SJCRH30 (cell line): ENCODE results near the gene KCTD10. TPM values are rescaled to one million over a fixed set of nuclear protein-coding genes. Genes with fewer than 3 reads are reported as not detected.
"Not testable (repeated sequence)": the region's sequence is repeated elsewhere in the genome, so short reads cannot be mapped to it uniquely, and the experiment has no call there.

Experiments
- DNase-seq, 2 experiments: peaks; one replicate each; pipeline ENCODE4 v3.0.0-alpha.2; 2015 to 2020
- H3K27ac ChIP-seq: fragments of 250-450 bp; sonication (Bioruptor Pico); 2 replicates; pipeline ENCODE4 v1.5.1; 2020; ENCODE audit warnings: mild to moderate bottlenecking, moderate library complexity
- H3K27me3 ChIP-seq: fragments of 250-450 bp; sonication (Bioruptor Pico); 2 replicates; pipeline ENCODE4 v1.5.1; 2020; ENCODE audit warnings: mild to moderate bottlenecking, moderate library complexity
- H3K36me3 ChIP-seq: fragments of 250-450 bp; sonication (Bioruptor Pico); 2 replicates; pipeline ENCODE4 v1.5.1; 2020; ENCODE audit warnings: mild to moderate bottlenecking, moderate library complexity
- H3K4me1 ChIP-seq: fragments of 250-450 bp; sonication (Bioruptor Pico); 2 replicates; pipeline ENCODE4 v1.5.1; 2020; ENCODE audit warnings: mild to moderate bottlenecking, moderate library complexity
- H3K4me3 ChIP-seq: fragments of 250-450 bp; sonication (Bioruptor Pico); 2 replicates; pipeline ENCODE4 v1.5.1; 2020; ENCODE audit warnings: mild to moderate bottlenecking, moderate library complexity
- H3K9me3 ChIP-seq: fragments of 250-450 bp; sonication (Bioruptor Pico); replicated peaks from 2 replicates; pipeline ENCODE4 v1.5.1; 2020; ENCODE audit warnings: mild to moderate bottlenecking, moderate library complexity
- total RNA-seq: library from RNA; depleted of rRNA; stranded (reverse); fragments of >200 nt; shearing (Covaris generic); gene quantifications from 2 replicates; pipeline ENCODE4 v1.2.3, GENCODE V29; 2014

KCTD10 gene
- total RNA-seq, 1 experiment from 2014 or later: 36.1 TPM

GRCh38 chr12:109488051-109488665 is 11.1 kb upstream of the KCTD10 start:
- Histone ChIP-seq H3K36me3 (peaks cover 15% of the 10 kb centered on the region), H3K27ac (no peak overlapping the region), H3K4me1 (no peaks in the 10 kb centered on the region), H3K27me3 (no peaks in the 10 kb centered on the region), H3K9me3 (no peaks in the 10 kb centered on the region), H3K4me3 (no peak overlapping the region)
- DNase-seq: no peak

- Histone ChIP-seq H3K36me3 (peaks cover 15% of the 10 kb centered on the region), H3K27ac (no peak overlapping the region), H3K27me3 (no peaks in the 10 kb centered on the region), H3K9me3 (no peaks in the 10 kb centered on the region), H3K4me1 (no peaks in the 10 kb centered on the region), H3K4me3 (no peak overlapping the region)
- no peak for DNase-seq
Observed at GRCh38 chr12:109487181-109488050, 10.3 kb upstream of the KCTD10 start.

- no peak overlapping the region for H3K27ac ChIP-seq
- H3K4me3 ChIP-seq: no peak overlapping the region
- no peaks in the 10 kb centered on the region for H3K9me3 ChIP-seq
- H3K27me3 ChIP-seq: no peaks in the 10 kb centered on the region
- no peak for DNase-seq
- H3K4me1 ChIP-seq: no peaks in the 10 kb centered on the region
- peaks cover 8% of the 10 kb centered on the region; the same call in 1 of the 2 replicates for H3K36me3 ChIP-seq
Observed at GRCh38 chr12:109485201-109485600, 8.1 kb upstream of the KCTD10 start.

- no peaks in the 10 kb centered on the region for H3K4me1 ChIP-seq
- peaks cover 8% of the 10 kb centered on the region; the same call in 1 of the 2 replicates for H3K36me3 ChIP-seq
- no peak overlapping the region for H3K27ac ChIP-seq
- no peaks in the 10 kb centered on the region for H3K9me3 ChIP-seq
- no peak for DNase-seq
- H3K27me3 ChIP-seq: no peaks in the 10 kb centered on the region
- no peak overlapping the region for H3K4me3 ChIP-seq
Observed at GRCh38 chr12:109483346-109483745, 6.2 kb upstream of the KCTD10 start.

- H3K27me3 ChIP-seq: no peaks in the 10 kb centered on the region
Observed at GRCh38 chr12:109482894-109483293, 5.8 kb upstream of the KCTD10 start.

GRCh38 chr12:109482491-109482890 is 5.4 kb upstream of the KCTD10 start:
- H3K27me3 ChIP-seq: no peaks in the 10 kb centered on the region
- H3K4me3 ChIP-seq: no peak overlapping the region
- no peaks in the 10 kb centered on the region for H3K9me3 ChIP-seq
- no peak overlapping the region for H3K27ac ChIP-seq
- H3K4me1 ChIP-seq: no peaks in the 10 kb centered on the region
- H3K36me3 ChIP-seq: peaks cover 4% of the 10 kb centered on the region; the same call in 1 of the 2 replicates
- no peak for DNase-seq

More at GRCh38 chr12:109482894-109483293, 5.8 kb upstream of the KCTD10 start:
- Histone ChIP-seq H3K4me3 (no peak overlapping the region), H3K4me1 (no peaks in the 10 kb centered on the region), H3K27ac (no peak overlapping the region), H3K36me3 (peaks cover 6% of the 10 kb centered on the region; the same call in 1 of the 2 replicates), H3K9me3 (no peaks in the 10 kb centered on the region)
- DNase-seq: no peak

GRCh38 chr12:109481863-109482262 is 4.8 kb upstream of the KCTD10 start:
- peaks cover 4% of the 10 kb centered on the region; the same call in 1 of the 2 replicates for H3K36me3 ChIP-seq
- no peaks in the 10 kb centered on the region for H3K9me3 ChIP-seq
- H3K4me3 ChIP-seq: no peak overlapping the region
- no peaks in the 10 kb centered on the region for H3K27me3 ChIP-seq
- no peaks in the 10 kb centered on the region for H3K4me1 ChIP-seq
- no peak for DNase-seq
- no peak overlapping the region for H3K27ac ChIP-seq

GRCh38 chr12:109480356-109480755 is 3.3 kb upstream of the KCTD10 start:
- no peaks in the 10 kb centered on the region for H3K4me1 ChIP-seq
- H3K36me3 ChIP-seq: peaks cover 4% of the 10 kb centered on the region; the same call in 1 of the 2 replicates
- H3K27me3 ChIP-seq: no peaks in the 10 kb centered on the region
- no peak for DNase-seq
- no peaks in the 10 kb centered on the region for H3K9me3 ChIP-seq
- H3K27ac ChIP-seq: no peak overlapping the region
- no peak overlapping the region for H3K4me3 ChIP-seq

GRCh38 chr12:109479761-109480160 is 2.7 kb upstream of the KCTD10 start:
- no peak for DNase-seq
- Histone ChIP-seq H3K36me3 (peaks cover 4% of the 10 kb centered on the region; the same call in 1 of the 2 replicates), H3K27me3 (no peaks in the 10 kb centered on the region), H3K9me3 (no peaks in the 10 kb centered on the region), H3K27ac (no peak overlapping the region), H3K4me3 (no peak overlapping the region), H3K4me1 (no peaks in the 10 kb centered on the region)

GRCh38 chr12:109477963-109478315 is 839 bp upstream of the KCTD10 start:
- peak overlapping the region; percentile 72 for H3K4me3 ChIP-seq
- H3K9me3 ChIP-seq: no peaks in the 10 kb centered on the region
- no peaks in the 10 kb centered on the region for H3K36me3 ChIP-seq
- H3K27ac ChIP-seq: peak overlapping the region; percentile 97
- no peaks in the 10 kb centered on the region for H3K27me3 ChIP-seq
- DNase-seq: no peak
- no peaks in the 10 kb centered on the region for H3K4me1 ChIP-seq

- peak overlapping the region; percentile 97 for H3K27ac ChIP-seq
- H3K9me3 ChIP-seq: no peaks in the 10 kb centered on the region
- H3K27me3 ChIP-seq: no peaks in the 10 kb centered on the region
- no peaks in the 10 kb centered on the region for H3K36me3 ChIP-seq
- no peaks in the 10 kb centered on the region for H3K4me1 ChIP-seq
- H3K4me3 ChIP-seq: peak overlapping the region; percentile 72
- DNase-seq: no peak
Observed at GRCh38 chr12:109476807-109477184, 304 bp downstream of the KCTD10 start.

- Histone ChIP-seq H3K4me3 (peak overlapping the region; percentile 72), H3K9me3 (no peaks in the 10 kb centered on the region), H3K36me3 (peaks cover 3% of the 10 kb centered on the region; the same call in 1 of the 2 replicates), H3K4me1 (no peaks in the 10 kb centered on the region), H3K27ac (peak overlapping the region; percentile 97), H3K27me3 (no peaks in the 10 kb centered on the region)
- DNase-seq: no peak
Observed at GRCh38 chr12:109475993-109476806, 900 bp downstream of the KCTD10 start.

- no peaks in the 10 kb centered on the region for H3K4me1 ChIP-seq
- H3K27ac ChIP-seq: no peak overlapping the region
- H3K9me3 ChIP-seq: no peaks in the 10 kb centered on the region
- H3K4me3 ChIP-seq: no peak overlapping the region
- no peaks in the 10 kb centered on the region for H3K27me3 ChIP-seq
- peaks cover 7% of the 10 kb centered on the region for H3K36me3 ChIP-seq
- no peak for DNase-seq
Observed at GRCh38 chr12:109475121-109475520, 2.0 kb downstream of the KCTD10 start.

GRCh38 chr12:109473526-109474270 is 3.4 kb downstream of the KCTD10 start:
- DNase-seq, H3K4me1 ChIP-seq: not testable (repeated sequence)

More at GRCh38 chr12:109473526-109474270, 3.4 kb downstream of the KCTD10 start:
- H3K27ac ChIP-seq, H3K4me3 ChIP-seq, H3K9me3 ChIP-seq, H3K27me3 ChIP-seq: not testable (repeated sequence)
- peaks cover 13% of the 10 kb centered on the region for H3K36me3 ChIP-seq
